Neuronal stem cell (in vitro differentiated cells): ENCODE measurements around the gene AKAP10.

Source experiments
- DNase-seq: peaks from one replicate; pipeline ENCODE4 v3.0.0-alpha.2; 2013; ENCODE audit warnings: low spot score
- H2AFZ ChIP-seq: one replicate; pipeline ENCODE4 v1.6.1; 2013; ENCODE audit warnings: mild to moderate bottlenecking, low read length, inconsistent platforms
- H2AK5ac ChIP-seq: 2 replicates; pipeline ENCODE4 v1.6.1; 2013; ENCODE audit warnings: low read depth, mild to moderate bottlenecking, inconsistent platforms, low read length, moderate library complexity, mixed read lengths
- H2BK120ac ChIP-seq: 2 replicates; pipeline ENCODE4 v1.6.1; 2013; ENCODE audit warnings: low read depth, mild to moderate bottlenecking, inconsistent platforms, low read length, moderate library complexity, mixed read lengths
- H2BK12ac ChIP-seq: one replicate; pipeline ENCODE4 v1.6.1; 2013; ENCODE audit warnings: low read length, inconsistent platforms
- H2BK15ac ChIP-seq: 2 replicates; pipeline ENCODE4 v1.6.1; 2013; ENCODE audit warnings: mild to moderate bottlenecking, low read length, inconsistent platforms, mixed read lengths
- H2BK5ac ChIP-seq: one replicate; pipeline ENCODE4 v1.6.1; 2013; ENCODE audit warnings: inconsistent platforms, mild to moderate bottlenecking, low read length, moderate library complexity
- H3K14ac ChIP-seq: one replicate; pipeline ENCODE4 v1.6.1; 2013; ENCODE audit warnings: low read length, inconsistent platforms
- H3K18ac ChIP-seq: 2 replicates; pipeline ENCODE4 v1.6.1; 2013; ENCODE audit warnings: low read length, inconsistent platforms
- H3K23ac ChIP-seq: 2 replicates; pipeline ENCODE4 v1.6.1; 2013; ENCODE audit warnings: low read depth, mild to moderate bottlenecking, mixed read lengths, low read length, inconsistent platforms; ENCODE audit not compliant: poor library complexity
- H3K27ac ChIP-seq: replicated peaks from 3 replicates; pipeline ENCODE4 v1.5.1; 2013; ENCODE audit warnings: low read length, inconsistent platforms
- H3K27me3 ChIP-seq, 3 experiments: 2 replicates each; pipeline ENCODE4 v1.6.1; 2013; ENCODE audit warnings: low read length in 3 of 3, mild to moderate bottlenecking in 2 of 3, inconsistent platforms in 1 of 3, low read depth in 1 of 3, mixed read lengths in 1 of 3, moderate library complexity in 1 of 3; ENCODE audit not compliant: control insufficient read depth in 3 of 3, insufficient read depth in 3 of 3
- H3K36me3 ChIP-seq, 2 donors: replicated peaks in 1 of 2; 2 replicates each; pipeline ENCODE4 v1.6.1; 2013; ENCODE audit warnings: low read length in 2 of 2; ENCODE audit not compliant: control insufficient read depth in 2 of 2, insufficient read depth in 2 of 2
- H3K4ac ChIP-seq: 2 replicates; pipeline ENCODE4 v1.6.1; 2013; ENCODE audit warnings: inconsistent platforms, mild to moderate bottlenecking, low read length, moderate library complexity
- H3K4me1 ChIP-seq, 2 donors: 1 replicate in 1 of 2; 2 replicates in 1 of 2; pipeline ENCODE4 v1.6.1; 2013; ENCODE audit warnings: low read length in 2 of 2, low read depth in 1 of 2; ENCODE audit not compliant: control insufficient read depth in 2 of 2, insufficient read depth in 1 of 2
- H3K4me2 ChIP-seq: one replicate; pipeline ENCODE4 v1.6.1; 2013; ENCODE audit warnings: mild to moderate bottlenecking, low read length, inconsistent platforms; ENCODE audit not compliant: insufficient read depth, poor library complexity, severe bottlenecking
- H3K4me3 ChIP-seq, 2 donors: 2 replicates each; pipeline ENCODE4 v1.5.1; 2013; ENCODE audit warnings: low read length in 2 of 2, mild to moderate bottlenecking in 2 of 2, inconsistent platforms in 1 of 2, moderate library complexity in 1 of 2
- H3K79me1 ChIP-seq: one replicate; pipeline ENCODE4 v1.6.1; 2013; ENCODE audit warnings: low read depth, mild to moderate bottlenecking, inconsistent platforms, low read length, moderate library complexity
- H3K9ac ChIP-seq: one replicate; pipeline ENCODE4 v1.6.1; 2013; ENCODE audit warnings: mild to moderate bottlenecking, low read depth, low read length, inconsistent platforms; ENCODE audit not compliant: poor library complexity
- H3K9me3 ChIP-seq, 2 donors: replicated peaks in 1 of 2; 2 replicates each; pipeline versions ENCODE3 to v1.6.1; 2013; ENCODE audit warnings: low read length in 2 of 2, mild to moderate bottlenecking in 2 of 2, inconsistent platforms in 1 of 2, low read depth in 1 of 2, mixed read lengths in 1 of 2, moderate library complexity in 1 of 2; ENCODE audit not compliant: control insufficient read depth in 2 of 2, insufficient read depth in 1 of 2
- H4K8ac ChIP-seq: one replicate; pipeline ENCODE4 v1.6.1; 2013; ENCODE audit warnings: low read depth, mild to moderate bottlenecking, inconsistent platforms, low read length, moderate library complexity
- H4K91ac ChIP-seq: one replicate; pipeline ENCODE4 v1.6.1; 2013; ENCODE audit warnings: low read length, low read depth, mild to moderate bottlenecking, inconsistent platforms; ENCODE audit not compliant: poor library complexity
- WGBS, 2 donors: extraction: QIAGEN DNeasy Blood & Tissue Kit; methylation state at CpG; one replicate each; pipeline ENCODE4 v1.1.7; 2013; ENCODE audit warnings: missing lambda C conversion rate in 2 of 2, mixed read lengths in 1 of 2; ENCODE audit not compliant: insufficient read length in 2 of 2, insufficient replicate concordance in 1 of 2; ENCODE audit errors: extremely low coverage in 2 of 2; 5-methylcytosine and 5-hydroxymethylcytosine counted together

Gene AKAP10

DNA sequence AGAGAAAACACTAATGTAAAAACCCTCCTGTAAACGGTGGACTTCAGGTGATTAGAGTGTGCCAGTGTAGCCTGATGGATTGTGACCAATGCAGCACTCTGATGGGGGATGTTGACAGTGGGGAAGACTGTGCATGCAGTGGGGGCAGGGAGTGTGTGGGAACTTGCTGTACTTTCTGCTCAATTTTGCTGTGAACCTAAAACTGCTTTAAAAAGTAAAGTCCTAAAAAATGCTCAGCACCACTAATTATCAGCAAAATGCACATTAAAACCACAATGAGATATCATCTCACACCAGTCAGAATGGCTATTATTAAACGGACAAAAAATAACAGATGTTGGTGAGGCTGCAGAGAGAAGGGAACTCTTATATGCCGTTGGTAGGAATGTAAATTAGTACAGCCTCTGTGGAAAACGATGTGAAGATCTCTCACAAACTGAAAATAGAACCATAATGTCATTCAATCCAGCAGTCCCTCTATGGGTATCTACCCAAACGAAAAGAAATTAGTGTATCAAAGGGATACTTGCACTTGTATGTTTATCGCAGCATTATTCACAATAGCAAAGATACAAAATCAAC lies 100.2 kb downstream of the AKAP10 start:
- no peak overlapping the region for H4K8ac ChIP-seq
- no peak for DNase-seq
- WGBS, 2 donors: no CpG with 5 or more reads among the region's 6 CpGs

DNA sequence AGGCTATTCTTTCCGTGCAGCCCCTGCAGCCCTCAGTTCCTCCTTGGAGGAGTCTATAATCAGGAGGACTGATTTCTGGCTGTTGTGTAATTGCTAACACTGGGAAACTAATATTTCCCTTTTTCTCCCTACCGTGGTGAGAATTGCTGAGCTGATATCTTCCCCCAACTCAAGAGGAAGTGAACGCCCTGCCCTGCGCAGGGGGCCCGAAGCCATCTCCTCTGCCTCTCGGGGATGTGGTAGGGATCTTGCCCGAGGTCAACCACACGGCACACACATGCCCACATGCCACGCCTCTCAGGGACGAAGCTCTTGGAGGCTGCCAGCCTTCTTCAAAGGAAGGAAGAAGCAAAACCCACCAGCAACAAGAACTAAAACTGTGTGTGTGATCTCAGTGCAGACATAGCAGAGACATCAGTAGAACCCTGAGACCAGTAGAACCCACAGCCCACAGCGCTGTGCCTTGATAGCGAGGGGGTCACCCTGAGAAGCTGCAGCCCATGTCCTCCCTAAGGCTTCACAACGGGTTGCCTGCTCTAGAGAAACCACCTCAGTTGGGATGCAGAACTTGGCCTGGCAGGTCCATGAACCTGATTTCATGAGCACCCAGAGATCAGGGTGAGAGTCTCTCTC lies 101.0 kb downstream of the AKAP10 start:
- H4K91ac ChIP-seq: no peak overlapping the region
- H2BK15ac ChIP-seq: no peak overlapping the region
- DNase-seq: no peak
- H3K27ac ChIP-seq: no peak overlapping the region
- no peak overlapping the region for H2BK5ac ChIP-seq
- H3K4me1 ChIP-seq: no peaks in the 10 kb centered on the region
- H2BK12ac ChIP-seq: no peak overlapping the region
- H3K4me2 ChIP-seq: no peak overlapping the region
- no peak overlapping the region for H2AFZ ChIP-seq
- H3K36me3 ChIP-seq: no peaks in the 10 kb centered on the region
- H3K18ac ChIP-seq: no peak overlapping the region
- no peak overlapping the region for H3K9ac ChIP-seq
- peaks cover 0 to 2% (median 0%) of the 10 kb centered on the region in 3 experiments for H3K27me3 ChIP-seq
- H4K8ac ChIP-seq: no peak overlapping the region
- WGBS, 2 donors: no CpG with 5 or more reads among the region's 13 CpGs
- no peak overlapping the region for H3K4ac ChIP-seq
- H2AK5ac ChIP-seq: no peak overlapping the region
- H3K9me3 ChIP-seq: no peaks in the 10 kb centered on the region
- H2BK120ac ChIP-seq: no peak overlapping the region
- H3K79me1 ChIP-seq: no peaks in the 10 kb centered on the region
- peak overlapping the region in 1 of 2 donors; percentile 32 for H3K4me3 ChIP-seq
- H3K23ac ChIP-seq: no peak overlapping the region
- no peak overlapping the region for H3K14ac ChIP-seq

More for the DNA sequence above, 100.2 kb downstream of the AKAP10 start:
- H3K9ac ChIP-seq: no peak overlapping the region
- no peak overlapping the region for H2AFZ ChIP-seq
- no peak overlapping the region for H4K91ac ChIP-seq
- H2AK5ac ChIP-seq: no peak overlapping the region
- no peak overlapping the region for H3K4ac ChIP-seq
- no peak overlapping the region for H3K18ac ChIP-seq
- no peak overlapping the region for H3K27ac ChIP-seq
- no peak overlapping the region for H2BK12ac ChIP-seq
- H2BK120ac ChIP-seq: no peak overlapping the region
- H3K14ac ChIP-seq: no peak overlapping the region
- H3K27me3 ChIP-seq: peaks cover 0 to 2% (median 0%) of the 10 kb centered on the region in 3 experiments
- H2BK5ac ChIP-seq: no peak overlapping the region
- no peak overlapping the region for H3K4me3 ChIP-seq
- no peaks in the 10 kb centered on the region for H3K36me3 ChIP-seq
- H2BK15ac ChIP-seq: no peak overlapping the region
- H3K23ac ChIP-seq: no peak overlapping the region
- H3K4me1 ChIP-seq: no peaks in the 10 kb centered on the region
- H3K79me1 ChIP-seq: no peaks in the 10 kb centered on the region
- no peaks in the 10 kb centered on the region for H3K9me3 ChIP-seq
- H3K4me2 ChIP-seq: no peak overlapping the region

DNA sequence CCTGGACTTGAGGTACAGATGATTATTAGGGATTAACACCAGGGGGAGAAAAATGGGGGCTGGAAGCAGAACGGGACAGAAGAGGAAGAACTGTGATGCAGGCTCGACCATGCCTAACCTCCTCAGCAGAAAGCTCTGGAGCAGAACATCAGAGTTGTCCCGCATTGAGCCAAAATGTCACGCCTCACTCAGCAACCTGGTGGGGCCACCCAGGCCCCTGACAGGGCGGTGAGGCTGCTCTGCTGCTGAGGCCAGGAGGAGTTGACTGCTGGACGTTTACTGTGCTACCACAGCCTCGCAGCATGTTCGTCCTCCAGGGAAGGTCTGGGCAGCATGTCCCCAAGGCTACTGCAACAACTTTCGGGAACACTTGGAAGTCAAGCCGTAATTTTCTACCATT lies 103.4 kb downstream of the AKAP10 start:
- H3K4me3 ChIP-seq: no peak overlapping the region
- peaks cover 0 to under 1% of the 10 kb centered on the region in 2 donors for H3K9me3 ChIP-seq
- H3K27ac ChIP-seq: no peak overlapping the region
- H4K8ac ChIP-seq: no peak overlapping the region
- H3K14ac ChIP-seq: no peak overlapping the region
- no peak overlapping the region for H2BK120ac ChIP-seq
- H2AK5ac ChIP-seq: no peak overlapping the region
- no peaks in the 10 kb centered on the region for H3K4me1 ChIP-seq
- H3K36me3 ChIP-seq: no peaks in the 10 kb centered on the region
- H3K18ac ChIP-seq: no peak overlapping the region
- no peak overlapping the region for H2BK5ac ChIP-seq
- no peak overlapping the region for H2AFZ ChIP-seq
- no peak overlapping the region for H3K4ac ChIP-seq
- H2BK12ac ChIP-seq: no peak overlapping the region
- H2BK15ac ChIP-seq: no peak overlapping the region
- no peak overlapping the region for H3K4me2 ChIP-seq
- H3K27me3 ChIP-seq: peaks cover 0 to 2% (median 0%) of the 10 kb centered on the region in 3 experiments
- H4K91ac ChIP-seq: no peak overlapping the region
- H3K23ac ChIP-seq: no peak overlapping the region
- WGBS, 2 donors: no CpG with 5 or more reads among the region's 10 CpGs
- DNase-seq: no peak
- no peak overlapping the region for H3K9ac ChIP-seq
- H3K79me1 ChIP-seq: no peaks in the 10 kb centered on the region

DNA sequence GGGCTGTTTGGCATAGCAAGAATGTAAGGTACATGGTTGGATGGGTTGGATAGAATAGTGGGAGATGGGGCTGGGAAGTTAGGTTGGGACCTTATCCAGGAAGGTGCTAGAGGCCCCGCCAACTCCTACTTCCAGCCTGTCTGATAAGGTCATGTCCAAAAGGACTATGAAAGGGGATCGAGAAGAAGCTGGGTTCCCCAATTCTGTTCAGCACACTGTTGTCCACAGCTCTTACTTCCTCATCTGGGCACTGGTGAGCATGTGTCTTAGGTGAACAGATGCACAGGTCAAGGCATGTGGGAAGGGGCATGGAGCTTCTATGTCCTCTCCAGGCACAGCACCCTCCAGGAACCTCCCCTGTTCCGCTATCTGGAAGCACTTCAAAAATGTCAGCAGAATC lies 104.3 kb downstream of the AKAP10 start:
- H4K91ac ChIP-seq: no peak overlapping the region
- no peak overlapping the region for H3K18ac ChIP-seq
- no peaks in the 10 kb centered on the region for H3K36me3 ChIP-seq
- no peak overlapping the region for H2AFZ ChIP-seq
- H3K4me2 ChIP-seq: no peak overlapping the region
- no peak for DNase-seq
- H3K9ac ChIP-seq: no peak overlapping the region
- no CpG with 5 or more reads among the region's 3 CpGs for WGBS, 2 donors
- no peak overlapping the region for H4K8ac ChIP-seq
- no peak overlapping the region for H3K14ac ChIP-seq
- no peak overlapping the region for H2AK5ac ChIP-seq
- H3K23ac ChIP-seq: no peak overlapping the region
- H3K9me3 ChIP-seq: peaks cover 0 to 9% of the 10 kb centered on the region in 2 donors
- H2BK5ac ChIP-seq: no peak overlapping the region
- H3K79me1 ChIP-seq: no peaks in the 10 kb centered on the region
- H3K4me1 ChIP-seq: no peaks in the 10 kb centered on the region
- no peak overlapping the region for H3K4me3 ChIP-seq
- H2BK15ac ChIP-seq: no peak overlapping the region
- H3K27me3 ChIP-seq: peaks cover 0 to 3% (median 2%) of the 10 kb centered on the region in 3 experiments
- H2BK120ac ChIP-seq: no peak overlapping the region
- H2BK12ac ChIP-seq: no peak overlapping the region
- no peak overlapping the region for H3K4ac ChIP-seq
- H3K27ac ChIP-seq: no peak overlapping the region
